Mucosa of gallbladder (tissue), 1 donor: ENCODE data around the gene MINAR2. TPM values are rescaled to one million over a fixed set of nuclear protein-coding genes. Genes with fewer than 3 reads are reported as not detected.
A peak's percentile ranks its signal among the peaks of the same experiment; 100 is the strongest.

Experiments used
- DNase-seq: peaks from one replicate; pipeline ENCODE4 v3.0.0-alpha.2; 2020; ENCODE audit warnings: low spot score
- total RNA-seq: library from RNA; stranded (reverse); gene quantifications from one replicate; pipeline ENCODE4 v1.2.1, GENCODE V29; 2021
- donor health status: DM: no; HTN: no; CAD: no.

The MINAR2 gene
- total RNA-seq, 1 donor from 2014 or later: not detected

DNA sequence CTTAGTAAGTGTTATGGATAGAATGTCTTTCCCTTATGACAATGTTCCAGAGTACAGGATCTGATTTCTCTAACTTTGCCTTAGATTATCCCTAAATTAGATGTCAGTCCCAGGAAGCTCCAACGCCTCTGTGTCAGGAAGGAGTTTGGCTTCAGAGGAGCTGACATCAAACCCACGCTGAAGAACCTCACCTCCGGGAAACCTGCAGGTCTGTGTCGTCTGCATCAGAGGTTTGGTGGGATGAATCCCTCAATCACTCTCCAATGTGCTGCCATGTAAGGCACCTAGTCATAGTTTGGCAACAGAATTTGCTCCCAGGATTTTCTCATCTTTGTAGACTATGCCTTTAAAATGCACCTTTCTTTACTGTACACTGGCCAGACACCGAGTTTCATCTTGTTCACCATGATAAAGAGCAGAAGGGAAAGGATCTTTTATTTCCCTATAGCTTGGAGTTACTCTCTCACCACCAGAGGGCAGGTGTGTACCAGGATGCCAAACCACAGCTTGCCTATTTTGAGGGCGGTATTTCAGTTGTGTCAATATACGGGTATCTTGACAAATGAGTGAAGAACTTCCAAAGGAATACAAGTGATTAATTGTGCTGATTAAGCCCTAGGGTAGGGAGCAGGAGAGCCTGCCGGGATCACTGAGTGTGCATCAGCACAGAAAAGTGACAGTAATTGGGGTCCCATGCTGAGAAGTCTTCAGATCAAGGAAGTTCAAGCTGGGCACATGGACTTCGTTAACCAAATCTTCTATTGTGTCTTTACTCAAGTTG is 23.4 kb downstream of the MINAR2 start:
- peak; percentile 47 for DNase-seq

DNA sequence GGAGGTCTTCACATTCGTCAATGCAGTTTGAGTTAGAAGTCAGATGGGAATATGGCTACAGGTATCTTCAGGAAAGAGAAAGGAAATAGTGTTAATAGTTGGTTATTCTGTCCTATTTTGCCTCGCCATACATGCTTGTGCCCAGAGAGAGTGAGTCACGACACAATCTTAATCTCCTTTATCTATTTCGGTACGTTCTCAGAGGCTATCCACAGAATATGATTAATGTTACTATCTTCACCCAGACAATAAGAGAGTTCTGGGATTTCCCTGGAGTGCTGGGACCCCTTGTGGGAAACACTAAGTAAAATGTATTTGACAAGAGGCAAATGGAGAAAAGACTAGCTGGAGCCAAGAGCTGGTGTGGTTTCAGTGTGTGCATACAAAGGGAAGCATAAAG is 25.5 kb downstream of the MINAR2 start:
- no peak for DNase-seq

DNA sequence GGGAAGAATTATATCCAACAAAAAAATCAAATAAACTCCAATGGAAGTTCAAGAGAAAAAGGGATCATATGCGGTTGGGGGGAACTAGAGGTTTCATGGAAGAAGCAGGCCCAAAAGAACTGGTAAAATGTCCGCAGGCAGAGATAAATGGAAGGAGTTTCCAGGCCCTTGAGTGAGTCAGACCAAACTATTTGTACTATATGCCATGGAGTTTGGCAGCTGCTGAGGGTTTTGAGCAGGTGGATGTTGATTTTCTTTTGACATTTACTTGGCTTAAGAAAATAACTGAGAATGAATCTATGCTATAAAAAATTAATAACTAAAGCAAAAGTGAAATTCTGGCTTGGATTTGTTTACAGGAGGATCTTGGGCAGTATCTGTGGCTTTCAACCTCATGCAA is 33.7 kb downstream of the MINAR2 start:
- no peak for DNase-seq

DNA sequence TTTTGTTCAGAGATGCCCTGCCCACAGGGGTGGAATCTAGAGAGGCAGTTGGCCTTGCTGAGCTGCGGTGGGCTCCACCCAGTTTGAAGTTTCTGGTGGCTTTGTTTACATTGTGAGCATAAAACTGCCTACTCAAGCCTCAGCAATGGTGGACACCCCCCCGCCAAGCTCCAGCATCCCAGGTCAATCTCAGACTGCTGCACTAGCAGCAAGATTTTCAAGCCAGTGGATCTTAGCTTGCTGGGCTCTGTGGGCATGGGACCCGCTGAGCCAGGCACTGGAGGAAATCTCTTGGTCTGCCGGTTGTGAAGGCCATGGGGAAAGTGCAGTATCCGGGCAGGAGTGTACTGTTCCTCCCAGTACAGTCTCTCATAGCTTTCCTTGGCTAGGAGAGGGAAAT is 55.5 kb downstream of the MINAR2 start:
- no peak for DNase-seq

DNA sequence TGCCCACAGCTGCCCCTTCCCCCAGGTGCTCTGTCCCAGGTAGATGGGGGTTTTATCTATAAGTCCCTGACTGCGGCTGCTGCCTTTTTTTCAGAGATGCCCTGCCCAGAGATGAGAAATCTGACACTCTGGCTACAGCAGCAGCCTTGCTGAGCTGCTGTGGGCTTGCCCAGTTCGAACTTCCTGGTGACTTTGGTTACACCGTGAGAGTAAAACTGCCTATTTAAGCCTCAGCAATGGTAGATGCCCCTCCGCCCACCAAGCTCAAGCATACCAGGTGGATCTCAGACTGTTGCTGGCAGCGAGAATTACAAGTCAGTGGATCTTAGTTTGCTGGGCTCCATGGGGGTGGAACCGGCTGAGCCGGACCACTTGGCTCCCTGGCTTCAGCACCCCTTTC is 56.8 kb downstream of the MINAR2 start:
- no peak for DNase-seq

DNA sequence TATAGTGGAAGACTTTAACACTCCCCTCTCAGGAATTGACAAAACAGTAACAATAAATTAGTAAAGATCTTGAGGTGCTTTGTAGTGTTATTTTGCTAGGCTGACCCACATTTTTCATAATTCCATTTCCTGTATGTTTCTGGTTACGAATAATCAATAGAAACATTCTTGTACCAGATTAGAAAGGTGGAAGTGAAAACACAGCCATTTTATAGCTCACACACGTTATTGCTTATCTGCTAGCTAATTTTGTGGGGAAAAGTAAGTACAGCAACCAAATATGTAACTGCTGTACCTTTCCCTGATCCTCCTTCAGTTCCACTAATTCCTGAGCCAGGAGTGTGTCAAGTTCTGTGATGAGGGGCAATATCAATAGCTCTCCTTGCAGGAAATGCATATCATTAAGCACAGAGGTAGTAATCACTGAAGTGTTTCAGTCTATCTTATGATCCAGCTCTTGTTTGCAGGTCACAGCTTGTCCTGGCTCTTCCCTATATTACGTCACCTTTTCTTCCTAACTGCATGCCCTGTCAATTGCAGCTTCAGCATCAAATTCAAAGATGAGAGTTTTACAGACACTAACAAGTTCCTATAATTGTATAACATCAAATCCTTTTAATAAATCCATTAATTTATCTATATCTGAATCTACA is 59.4 kb downstream of the MINAR2 start:
- DNase-seq: no peak

Other genes with a start within 250 kb of the MINAR2 start
- gene CHSY3, start 156.4 kb downstream of the MINAR2 start, total RNA-seq: 3.1 TPM